Uterus (tissue), 2 donors: Measurements from ENCODE around the gene DNAH1.

ENCODE experiments used
- CTCF ChIP-seq, 4 experiments: fragments of 200-600 bp in 2 of 4; fragments of 450-650 bp in 2 of 4; sonication (generic) in 2 of 4; IDR thresholded peaks; one replicate each; pipeline ENCODE4 v1.5.1; 2016 to 2019; ENCODE audit warnings: antibody characterized with exemption in 4 of 4, mild to moderate bottlenecking in 2 of 4, moderate library complexity in 1 of 4
- POLR2A ChIP-seq, 2 donors: fragments of 450-650 bp; IDR thresholded peaks; one replicate each; pipeline ENCODE4 v1.6.1; 2016; ENCODE audit warnings: antibody characterized with exemption in 2 of 2, mild to moderate bottlenecking in 1 of 2, moderate library complexity in 1 of 2

GRCh38 chr3:52294320-52295150, 21.6 kb upstream of the DNAH1 start:
- TF ChIP-seq CTCF (IDR thresholded peaks at IDR 0.05) (no peak), POLR2A (IDR thresholded peaks at IDR 0.05) (no peak)
